ENCODE measurements around the gene SYT5. TPM values are rescaled to one million over a fixed set of nuclear protein-coding genes. Genes with fewer than 3 reads are reported as not detected.
A peak's percentile ranks its signal among the peaks of the same experiment; 100 is the strongest.

SYT5 gene
- polyA plus RNA-seq, 3 donors, result not detected

DNA sequence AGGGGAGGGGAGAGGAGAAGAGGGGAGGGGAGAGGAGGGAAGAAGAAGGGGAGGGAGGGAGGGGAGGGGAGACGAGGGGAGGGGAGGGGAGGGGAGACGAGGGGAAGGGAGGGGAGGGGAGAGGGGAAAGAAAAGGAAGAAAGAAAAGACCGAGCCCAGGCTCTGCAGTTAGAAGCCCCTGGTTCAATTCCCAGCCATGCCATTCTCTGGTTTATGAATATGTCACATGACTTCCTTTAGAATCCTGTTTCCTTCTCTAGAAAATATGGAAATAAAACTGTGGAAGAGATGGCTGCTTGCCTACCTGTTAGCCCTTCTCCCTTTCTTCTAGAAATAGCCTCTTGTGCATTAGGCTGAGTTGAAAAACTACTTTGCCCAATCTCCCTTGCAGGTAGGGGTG is 45.4 kb downstream of the SYT5 start:
- Mint-ChIP-seq H3K9me3 (peaks cover 0 to 4% (median 0%) of the 10 kb centered on the region in 7 donors), H3K4me3 (no peak overlapping the region), H3K36me3 (no peaks in the 10 kb centered on the region), H3K4me1 (peaks cover 14% of the 10 kb centered on the region), H3K27ac (no peak overlapping the region), H3K27me3 (ENCODE audit: low read depth in 3 of 3) (peaks cover 34 to 51% (median 44%) of the 10 kb centered on the region in 3 donors)
- no peak overlapping the region for H3K27ac ChIP-seq (ENCODE audit: low read depth in 1 of 2, low read length in 2 of 2)
- no peaks in the 10 kb centered on the region for H3K36me3 ChIP-seq (replicated peaks in 1 of 2; ENCODE audit: control insufficient read depth in 1 of 2, insufficient read depth in 2 of 2, low read length in 2 of 2)
- H3K4me1 ChIP-seq (ENCODE audit: control insufficient read depth in 1 of 2, insufficient read depth in 2 of 2, low read length in 2 of 2), result peaks cover 4 to 6% of the 10 kb centered on the region in 2 donors
- no peak overlapping the region for H3K4me2 ChIP-seq (replicated peaks; ENCODE audit: extremely low read depth, low read length, poor library complexity, severe bottlenecking)
- intact Hi-C loops (cut with micrococcal nuclease), result no loop called here
- TF ChIP-seq, protein P1, sequence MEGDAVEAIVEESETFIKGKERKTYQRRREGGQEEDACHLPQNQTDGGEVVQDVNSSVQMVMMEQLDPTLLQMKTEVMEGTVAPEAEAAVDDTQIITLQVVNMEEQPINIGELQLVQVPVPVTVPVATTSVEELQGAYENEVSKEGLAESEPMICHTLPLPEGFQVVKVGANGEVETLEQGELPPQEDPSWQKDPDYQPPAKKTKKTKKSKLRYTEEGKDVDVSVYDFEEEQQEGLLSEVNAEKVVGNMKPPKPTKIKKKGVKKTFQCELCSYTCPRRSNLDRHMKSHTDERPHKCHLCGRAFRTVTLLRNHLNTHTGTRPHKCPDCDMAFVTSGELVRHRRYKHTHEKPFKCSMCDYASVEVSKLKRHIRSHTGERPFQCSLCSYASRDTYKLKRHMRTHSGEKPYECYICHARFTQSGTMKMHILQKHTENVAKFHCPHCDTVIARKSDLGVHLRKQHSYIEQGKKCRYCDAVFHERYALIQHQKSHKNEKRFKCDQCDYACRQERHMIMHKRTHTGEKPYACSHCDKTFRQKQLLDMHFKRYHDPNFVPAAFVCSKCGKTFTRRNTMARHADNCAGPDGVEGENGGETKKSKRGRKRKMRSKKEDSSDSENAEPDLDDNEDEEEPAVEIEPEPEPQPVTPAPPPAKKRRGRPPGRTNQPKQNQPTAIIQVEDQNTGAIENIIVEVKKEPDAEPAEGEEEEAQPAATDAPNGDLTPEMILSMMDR (IDR thresholded peaks at IDR 0.05), result no peak
- no peaks in the 10 kb centered on the region for H4K20me1 ChIP-seq (ENCODE audit: insufficient read depth, low read length)
- H3K27me3 ChIP-seq (ENCODE audit: control insufficient read depth in 2 of 2, insufficient read depth in 2 of 2, low read length in 2 of 2), result peaks cover 0 to 7% of the 10 kb centered on the region in 2 donors
- no peak overlapping the region for H2AFZ ChIP-seq (ENCODE audit: insufficient read depth, low read depth, low read length, poor library complexity, severe bottlenecking)
- no peak overlapping the region for H3K9ac ChIP-seq (ENCODE audit: insufficient read depth, low read length, poor library complexity, severe bottlenecking)
- no peak overlapping the region for H3K4me3 ChIP-seq (replicated peaks in 1 of 3; ENCODE audit: low read depth in 2 of 3, low read length in 3 of 3)
- no peaks in the 10 kb centered on the region for H3K79me2 ChIP-seq (ENCODE audit: insufficient read depth, low read length)
- no CpG with 5 or more reads among the region's 3 CpGs for WGBS (ENCODE audit: insufficient coverage)
- H3K9me3 ChIP-seq (replicated peaks in 1 of 2; ENCODE audit: control insufficient read depth in 1 of 2, insufficient read depth in 1 of 2, low read length in 2 of 2), result no peaks in the 10 kb centered on the region
- no peak for DNase-seq

DNA sequence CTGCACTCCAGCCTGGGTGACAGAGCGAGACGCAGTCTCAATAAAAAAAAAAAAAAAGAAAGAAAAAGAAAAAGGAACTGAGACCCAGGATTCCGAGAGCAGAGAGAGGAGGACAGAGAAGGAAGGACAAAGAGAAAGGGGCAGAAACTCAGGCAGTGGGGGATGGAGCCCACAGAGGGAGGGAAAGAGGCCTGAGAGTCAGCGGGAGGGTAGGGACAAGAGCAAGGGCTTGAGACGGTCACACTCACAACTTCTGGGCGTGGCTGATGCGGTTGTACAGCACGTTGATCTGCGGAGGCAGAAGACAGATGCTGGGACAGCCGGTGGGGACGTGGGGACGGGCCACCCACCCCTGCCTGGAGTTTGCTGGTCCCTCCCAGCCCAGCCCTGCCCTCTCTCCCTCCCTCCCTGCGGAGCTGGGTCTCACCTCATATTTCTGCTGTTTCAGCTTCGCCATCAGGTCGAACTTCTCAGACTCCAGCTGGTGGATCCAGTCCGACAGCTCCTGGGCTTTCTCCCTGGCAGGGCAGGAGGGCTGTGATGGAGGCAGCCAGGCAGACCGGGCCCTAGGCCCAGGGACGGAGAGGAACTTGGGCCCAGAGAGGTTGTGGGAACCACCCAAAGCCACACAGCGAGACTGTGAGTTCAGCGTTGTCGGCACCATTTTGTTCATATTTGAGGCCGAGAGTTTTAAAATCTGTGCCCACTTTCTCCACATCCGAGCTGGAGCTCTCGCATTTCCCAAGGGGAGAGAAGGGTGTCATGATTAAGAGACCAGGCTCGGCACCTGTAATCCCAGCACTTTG is 46.2 kb downstream of the SYT5 start:
- intact Hi-C loops (cut with micrococcal nuclease), result no loop called here
- peaks cover 0 to 4% (median 0%) of the 10 kb centered on the region in 7 donors for H3K9me3 Mint-ChIP-seq
- Histone ChIP-seq H3K27ac (ENCODE audit: low read depth in 1 of 2, low read length in 2 of 2) (no peak overlapping the region), H3K36me3 (replicated peaks in 1 of 2; ENCODE audit: control insufficient read depth in 1 of 2, insufficient read depth in 2 of 2, low read length in 2 of 2) (no peaks in the 10 kb centered on the region), H3K9ac (ENCODE audit: insufficient read depth, low read length, poor library complexity, severe bottlenecking) (no peak overlapping the region), H3K4me2 (replicated peaks; ENCODE audit: extremely low read depth, low read length, poor library complexity, severe bottlenecking) (no peak overlapping the region), H3K4me1 (ENCODE audit: control insufficient read depth in 1 of 2, insufficient read depth in 2 of 2, low read length in 2 of 2) (peaks cover 4 to 6% of the 10 kb centered on the region in 2 donors), H3K4me3 (replicated peaks in 1 of 3; ENCODE audit: low read depth in 2 of 3, low read length in 3 of 3) (no peak overlapping the region), H2AFZ (ENCODE audit: insufficient read depth, low read depth, low read length, poor library complexity, severe bottlenecking) (peak overlapping the region; percentile 21), H3K9me3 (replicated peaks in 1 of 2; ENCODE audit: control insufficient read depth in 1 of 2, insufficient read depth in 1 of 2, low read length in 2 of 2) (no peaks in the 10 kb centered on the region), H3K27me3 (ENCODE audit: control insufficient read depth in 2 of 2, insufficient read depth in 2 of 2, low read length in 2 of 2) (peaks cover 0 to 9% of the 10 kb centered on the region in 2 donors), H4K20me1 (ENCODE audit: insufficient read depth, low read length) (no peaks in the 10 kb centered on the region), H3K79me2 (ENCODE audit: insufficient read depth, low read length) (no peaks in the 10 kb centered on the region)
- WGBS (ENCODE audit: insufficient coverage), result 70% methylated on average over 23 of the region's 25 CpGs
- H3K27ac Mint-ChIP-seq, result no peak overlapping the region
- DNase-seq, result no peak
- H3K4me1 Mint-ChIP-seq, result peaks cover 14% of the 10 kb centered on the region
- peaks cover 36 to 50% (median 39%) of the 10 kb centered on the region in 3 donors for H3K27me3 Mint-ChIP-seq (ENCODE audit: low read depth in 3 of 3)
- no peaks in the 10 kb centered on the region for H3K36me3 Mint-ChIP-seq
- peak overlapping the region in 1 of 2 donors; percentile 53 for H3K4me3 Mint-ChIP-seq
- TF ChIP-seq, protein P1 (IDR thresholded peaks at IDR 0.05), result no peak
